Stimulated activated naive CD8-positive, alpha-beta T cell treated with anti-CD3 and anti-CD28 coated beads, Interleukin-15, Interleukin-2, amounts not matched to agents 100 ng/mL and 50 ng/mL, for 24 hours (primary cell): ENCODE results near the gene CLEC2L.
A peak's percentile ranks its signal among the peaks of the same experiment; 100 is the strongest.

ENCODE experiments used
- H3K27ac Mint-ChIP-seq: one replicate; pipeline ENCODE4 v1.8.0; 2021; ENCODE audit warnings: mild to moderate bottlenecking, mixed read lengths
- H3K27me3 Mint-ChIP-seq: one replicate; pipeline ENCODE4 v1.8.0; 2021; ENCODE audit warnings: mixed read lengths
- H3K36me3 Mint-ChIP-seq: one replicate; pipeline ENCODE4 v1.8.0; 2021; ENCODE audit warnings: low read depth, mixed read lengths
- H3K4me1 Mint-ChIP-seq: one replicate; pipeline ENCODE4 v1.8.0; 2021; ENCODE audit warnings: low read depth, mixed read lengths
- H3K4me3 Mint-ChIP-seq: one replicate; pipeline ENCODE4 v1.8.0; 2021; ENCODE audit warnings: mild to moderate bottlenecking, mixed read lengths
- H3K9me3 Mint-ChIP-seq: one replicate; pipeline ENCODE4 v1.8.0; 2021; ENCODE audit warnings: mixed read lengths

The CLEC2L gene

GRCh38 chr7:139523199-139523941 lies at the start of gene CLEC2L:
CLEC2L (plus strand) TSS chr7:139523685; CDS start chr7:139523928, 243 bp downstream.
- Mint-ChIP-seq H3K9me3 (no peaks in the 10 kb centered on the region), H3K4me1 (peaks cover 6% of the 10 kb centered on the region), H3K4me3 (peak within 1 kb of the TSS; percentile 39), H3K36me3 (no peaks in the 10 kb centered on the region), H3K27ac (no peak within 1 kb of the TSS), H3K27me3 (peaks cover 45% of the 10 kb centered on the region)

DNA sequence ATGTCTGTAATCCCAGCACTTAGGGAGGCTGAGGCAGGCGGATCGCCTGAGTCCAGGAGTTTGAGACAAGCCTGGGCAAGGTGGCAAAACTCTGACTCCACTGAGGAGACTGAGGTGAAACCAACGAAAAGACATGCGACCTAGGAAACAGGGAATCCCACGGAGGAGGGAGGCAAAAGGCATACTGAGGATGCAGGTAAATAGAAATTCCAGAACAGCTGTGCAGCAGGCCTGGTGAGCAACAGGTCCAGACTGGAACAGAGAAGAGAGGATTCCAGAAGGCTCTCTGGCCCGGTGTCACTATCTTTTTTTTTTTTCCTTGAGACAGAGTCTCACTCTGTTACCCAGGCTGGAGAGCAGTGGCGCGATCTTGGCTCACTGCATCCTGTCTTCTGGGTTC lies 47.3 kb upstream of the CLEC2L start:
- Mint-ChIP-seq H3K4me1 (no peaks in the 10 kb centered on the region), H3K27ac (no peak overlapping the region), H3K36me3 (no peaks in the 10 kb centered on the region), H3K4me3 (no peak overlapping the region), H3K9me3 (peaks cover 8% of the 10 kb centered on the region), H3K27me3 (peaks cover 5% of the 10 kb centered on the region)

GRCh38 chr7:139476891-139477290 lies 46.6 kb upstream of the CLEC2L start:
- H3K9me3 Mint-ChIP-seq: peaks cover 8% of the 10 kb centered on the region
- no peak overlapping the region for H3K27ac Mint-ChIP-seq
- H3K36me3 Mint-ChIP-seq: no peaks in the 10 kb centered on the region
- H3K4me3 Mint-ChIP-seq: no peak overlapping the region
- H3K4me1 Mint-ChIP-seq: no peaks in the 10 kb centered on the region
- H3K27me3 Mint-ChIP-seq: peaks cover 12% of the 10 kb centered on the region

- no peak overlapping the region for H3K27ac Mint-ChIP-seq
- H3K27me3 Mint-ChIP-seq: peaks cover 25% of the 10 kb centered on the region
- H3K36me3 Mint-ChIP-seq: no peaks in the 10 kb centered on the region
- no peak overlapping the region for H3K4me3 Mint-ChIP-seq
- H3K4me1 Mint-ChIP-seq: peaks cover 3% of the 10 kb centered on the region
- peaks cover 4% of the 10 kb centered on the region for H3K9me3 Mint-ChIP-seq
These were observed 43.9 kb upstream of the CLEC2L start for GRCh38 chr7:139479620-139480019.

DNA sequence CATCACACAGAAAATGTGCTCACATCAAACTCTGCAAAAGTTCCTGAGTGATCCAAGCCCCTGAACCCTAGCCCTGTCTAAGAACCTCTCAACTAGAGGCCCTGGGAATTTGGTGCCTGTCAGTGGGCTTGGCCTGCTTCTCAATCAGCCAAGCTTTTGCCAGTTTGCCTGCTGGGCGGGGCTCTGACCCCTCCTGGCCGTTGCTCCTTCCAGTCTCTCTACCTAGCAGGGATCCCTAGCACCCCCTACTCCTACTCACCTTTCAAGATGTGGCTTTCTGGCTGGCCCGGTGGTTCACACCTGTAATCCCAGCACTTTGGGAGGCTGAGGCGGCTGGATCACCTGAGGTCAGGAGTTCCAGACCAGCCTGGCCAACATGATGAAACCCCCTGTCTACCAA lies 42.1 kb upstream of the CLEC2L start:
- Mint-ChIP-seq H3K9me3 (no peaks in the 10 kb centered on the region), H3K27me3 (peaks cover 37% of the 10 kb centered on the region), H3K27ac (no peak overlapping the region), H3K4me1 (peaks cover 3% of the 10 kb centered on the region), H3K36me3 (no peaks in the 10 kb centered on the region), H3K4me3 (no peak overlapping the region)

DNA sequence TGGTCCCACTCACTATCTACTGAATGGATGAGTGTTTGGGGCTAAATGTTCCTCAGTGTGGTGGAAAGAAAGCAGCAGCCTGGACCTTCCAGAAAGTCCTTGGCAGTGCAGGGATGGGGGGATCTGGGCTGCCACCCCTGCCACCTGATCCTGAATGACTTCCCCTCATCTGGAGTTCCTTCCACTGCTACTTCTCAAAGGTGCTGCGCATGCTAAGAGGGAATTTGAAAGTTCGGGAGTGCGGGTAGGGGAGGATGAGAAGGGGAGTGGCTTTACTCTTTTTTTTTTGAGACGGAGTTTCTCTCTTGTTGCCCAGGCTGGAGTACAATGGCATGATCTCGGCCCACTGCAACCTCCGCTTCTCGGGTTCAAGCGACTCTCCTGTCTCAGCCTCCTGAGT lies 41.4 kb upstream of the CLEC2L start:
- Mint-ChIP-seq H3K27me3 (peaks cover 42% of the 10 kb centered on the region), H3K4me3 (peak overlapping the region; percentile 23), H3K27ac (no peak overlapping the region), H3K4me1 (peaks cover 3% of the 10 kb centered on the region), H3K9me3 (no peaks in the 10 kb centered on the region), H3K36me3 (no peaks in the 10 kb centered on the region)

GRCh38 chr7:139482662-139483466 lies 40.6 kb upstream of the CLEC2L start:
- Mint-ChIP-seq H3K27ac (no peak overlapping the region), H3K27me3 (peaks cover 45% of the 10 kb centered on the region), H3K4me1 (peaks cover 3% of the 10 kb centered on the region), H3K9me3 (no peaks in the 10 kb centered on the region), H3K4me3 (peak overlapping the region; percentile 51), H3K36me3 (no peaks in the 10 kb centered on the region)

- no peak overlapping the region for H3K4me3 Mint-ChIP-seq
- H3K27me3 Mint-ChIP-seq: peaks cover 32% of the 10 kb centered on the region
- peaks cover 3% of the 10 kb centered on the region for H3K4me1 Mint-ChIP-seq
- no peaks in the 10 kb centered on the region for H3K36me3 Mint-ChIP-seq
- H3K9me3 Mint-ChIP-seq: no peaks in the 10 kb centered on the region
- no peak overlapping the region for H3K27ac Mint-ChIP-seq
These were observed 36.0 kb upstream of the CLEC2L start for GRCh38 chr7:139487366-139488080.

GRCh38 chr7:139488810-139489209 lies 34.7 kb upstream of the CLEC2L start:
- peaks cover 30% of the 10 kb centered on the region for H3K27me3 Mint-ChIP-seq
- H3K9me3 Mint-ChIP-seq: no peaks in the 10 kb centered on the region
- H3K36me3 Mint-ChIP-seq: no peaks in the 10 kb centered on the region
- peaks cover 2% of the 10 kb centered on the region for H3K4me1 Mint-ChIP-seq
- H3K4me3 Mint-ChIP-seq: no peak overlapping the region
- H3K27ac Mint-ChIP-seq: no peak overlapping the region

GRCh38 chr7:139490130-139490529 lies 33.4 kb upstream of the CLEC2L start:
- no peaks in the 10 kb centered on the region for H3K9me3 Mint-ChIP-seq
- no peak overlapping the region for H3K4me3 Mint-ChIP-seq
- H3K4me1 Mint-ChIP-seq: peaks cover 8% of the 10 kb centered on the region
- peaks cover 22% of the 10 kb centered on the region for H3K27me3 Mint-ChIP-seq
- H3K27ac Mint-ChIP-seq: no peak overlapping the region
- H3K36me3 Mint-ChIP-seq: no peaks in the 10 kb centered on the region

GRCh38 chr7:139492293-139492692 lies 31.2 kb upstream of the CLEC2L start:
- Mint-ChIP-seq H3K27me3 (peaks cover 7% of the 10 kb centered on the region), H3K4me1 (peaks cover 20% of the 10 kb centered on the region), H3K4me3 (no peak overlapping the region)

DNA sequence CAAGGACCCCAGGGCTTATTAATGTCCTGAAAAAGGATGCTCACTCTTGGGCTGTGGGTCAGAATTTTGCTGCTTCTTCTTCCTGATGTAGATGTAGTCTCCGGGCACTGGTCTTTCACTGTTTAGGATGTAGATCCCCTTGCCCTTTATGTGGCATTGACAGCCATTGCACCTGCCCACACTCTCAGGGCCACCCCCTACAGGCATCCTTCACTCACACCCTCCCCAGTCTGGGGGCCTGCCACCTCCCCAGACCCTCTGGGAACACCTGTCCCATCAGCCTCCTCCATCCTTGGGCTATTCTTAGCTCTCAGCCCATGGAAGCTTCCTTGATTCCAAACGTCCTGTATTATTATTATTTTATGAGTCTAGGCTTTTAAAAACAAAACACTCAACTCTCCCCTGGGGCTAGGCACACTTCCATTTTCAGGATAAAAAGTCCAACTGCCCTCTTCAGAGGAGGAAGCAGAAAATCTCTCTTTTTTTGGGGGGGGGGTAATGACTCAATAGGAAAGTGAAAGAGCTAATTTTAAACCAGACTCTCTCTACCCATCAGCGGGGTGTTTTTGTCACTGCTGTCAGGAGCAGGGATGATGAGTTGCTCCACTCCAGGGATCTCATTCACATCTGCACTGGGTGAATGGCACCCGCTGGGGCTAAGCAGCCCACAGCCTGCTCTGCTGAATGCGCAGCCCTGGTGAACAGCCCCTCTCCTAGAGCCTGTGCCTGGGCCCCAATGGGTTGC lies 28.5 kb upstream of the CLEC2L start:
- Mint-ChIP-seq H3K4me3 (no peak overlapping the region), H3K27me3 (no peaks in the 10 kb centered on the region), H3K27ac (peak overlapping the region; percentile 6), H3K36me3 (no peaks in the 10 kb centered on the region), H3K4me1 (peaks cover 22% of the 10 kb centered on the region), H3K9me3 (no peaks in the 10 kb centered on the region)

More at GRCh38 chr7:139492293-139492692, 31.2 kb upstream of the CLEC2L start:
- Mint-ChIP-seq H3K9me3 (no peaks in the 10 kb centered on the region), H3K27ac (no peak overlapping the region), H3K36me3 (no peaks in the 10 kb centered on the region)

DNA sequence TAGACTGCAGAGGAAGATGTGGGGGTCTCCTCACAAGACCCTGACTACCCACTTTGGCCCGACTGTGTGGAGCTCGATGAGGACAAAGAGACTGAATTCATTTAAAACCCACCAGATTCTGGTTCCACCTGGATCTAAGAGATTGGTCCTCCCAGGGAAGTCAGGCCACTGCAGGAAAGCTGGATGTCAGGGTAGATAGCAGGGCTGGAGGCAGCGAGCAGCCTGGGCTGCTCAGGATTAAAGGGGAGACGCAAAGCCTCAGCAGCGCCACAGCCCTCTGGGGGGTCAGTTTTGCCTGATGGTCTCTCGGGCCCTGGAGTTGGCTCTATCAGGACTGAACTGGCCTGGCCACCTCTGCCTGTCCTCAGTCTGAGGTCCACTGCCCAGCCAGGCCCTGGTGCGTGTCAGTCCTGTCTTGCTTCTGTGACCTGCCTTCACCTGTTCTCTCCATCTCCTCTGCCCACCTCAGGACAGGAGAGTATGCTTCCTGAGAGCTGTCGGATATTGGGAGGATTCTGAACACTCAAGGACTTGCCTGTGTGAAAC lies 27.8 kb upstream of the CLEC2L start:
- Mint-ChIP-seq H3K9me3 (no peaks in the 10 kb centered on the region), H3K36me3 (no peaks in the 10 kb centered on the region), H3K4me1 (peaks cover 25% of the 10 kb centered on the region), H3K4me3 (no peak overlapping the region), H3K27ac (no peak overlapping the region), H3K27me3 (no peaks in the 10 kb centered on the region)

GRCh38 chr7:139496528-139496927 lies 27.0 kb upstream of the CLEC2L start:
- no peaks in the 10 kb centered on the region for H3K27me3 Mint-ChIP-seq
- H3K9me3 Mint-ChIP-seq: no peaks in the 10 kb centered on the region
- H3K27ac Mint-ChIP-seq: no peak overlapping the region
- H3K4me3 Mint-ChIP-seq: no peak overlapping the region
- no peaks in the 10 kb centered on the region for H3K36me3 Mint-ChIP-seq
- H3K4me1 Mint-ChIP-seq: peaks cover 25% of the 10 kb centered on the region
